Astrocyte (in vitro differentiated cells and primary cell): ENCODE data around the gene LBX1.

Experiments used
- CTCF ChIP-seq: IDR thresholded peaks from 2 replicates; pipeline ENCODE4 v1.5.1; 2011; ENCODE audit warnings: low read depth, mild to moderate bottlenecking, inconsistent platforms, low read length, moderate library complexity; ENCODE audit not compliant: insufficient read depth
- EZH2 ChIP-seq: IDR thresholded peaks from 2 replicates; pipeline ENCODE4 v1.6.1; 2012; ENCODE audit warnings: mild to moderate bottlenecking, low read length, inconsistent platforms; ENCODE audit not compliant: insufficient read depth

DNA sequence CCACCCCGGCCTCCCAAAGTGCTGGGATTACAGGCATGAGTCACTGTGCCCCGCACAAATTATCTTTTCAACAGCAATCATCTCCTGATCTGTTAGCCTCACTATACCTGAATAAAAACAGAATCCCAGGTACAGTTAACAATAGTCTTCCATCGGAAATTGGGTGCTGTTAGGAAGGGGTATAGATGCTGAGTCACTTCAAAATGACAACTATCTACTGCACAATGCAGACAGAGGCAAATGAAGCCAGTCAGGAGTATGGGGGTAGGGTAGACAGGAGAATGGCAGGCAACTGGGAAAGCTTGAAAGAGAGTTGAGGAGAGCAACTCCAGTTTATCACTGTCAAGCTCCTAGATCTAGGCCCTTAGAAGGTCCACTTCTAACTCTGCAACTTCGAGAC, 40.3 kb downstream of the LBX1 start:
- TF ChIP-seq EZH2 (no peak), CTCF (no peak)
